ENCODE measurements around the gene PASK.

- no peak for TF ChIP-seq CTCF (conservative IDR thresholded peaks at IDR 0.05 in 1 of 2, IDR thresholded peaks at IDR 0.05 in 1 of 2; ENCODE audit: low read depth in 1 of 2, low read length in 2 of 2)
- no peak for TF ChIP-seq EZH2 (IDR thresholded peaks at IDR 0.05; ENCODE audit: low read length, missing control alignments)
These were observed 84.4 kb downstream of the PASK start for GRCh38 chr2:241064802-241065354.
